ENCODE results near the gene UHRF1. TPM values are rescaled to one million over a fixed set of nuclear protein-coding genes. Genes with fewer than 3 reads are reported as not detected.
"Not testable (repeated sequence)": the region's sequence is repeated elsewhere in the genome, so short reads cannot be mapped to it uniquely, and the experiment has no call there.

The UHRF1 gene
- total RNA-seq, 1 donor: 7.6 TPM

- H2AFZ ChIP-seq (ENCODE audit: low read length): no peak overlapping the region
- H3K4me2 ChIP-seq (ENCODE audit: insufficient read depth, low read length): no peak overlapping the region
- H3K4me3 ChIP-seq (ENCODE audit: insufficient read depth, low read length): no peak overlapping the region
- TF ChIP-seq CTCF (IDR thresholded peaks at IDR 0.05; ENCODE audit: extremely low read depth, low read depth, low read length): no peak
- H3K9me3 ChIP-seq (ENCODE audit: low read depth, low read length): no peaks in the 10 kb centered on the region
- H3K4me1 ChIP-seq (ENCODE audit: insufficient read depth, low read length): no peaks in the 10 kb centered on the region
- peak; percentile 3 for DNase-seq (ENCODE audit: insufficient read length, low spot score, missing footprints)
- no peak overlapping the region for H3K27ac ChIP-seq (ENCODE audit: low read depth, low read length)
- H4K20me1 ChIP-seq (ENCODE audit: insufficient read depth, low read length): peaks cover 5% of the 10 kb centered on the region
- peaks cover 26% of the 10 kb centered on the region for H3K79me2 ChIP-seq (ENCODE audit: insufficient read depth, low read length)
- no peaks in the 10 kb centered on the region for H3K27me3 ChIP-seq (ENCODE audit: insufficient read depth, low read length)
- H3K36me3 ChIP-seq (ENCODE audit: insufficient read depth, low read length): peaks cover 17% of the 10 kb centered on the region
Observed at GRCh38 chr19:4939466-4939865, 30.2 kb downstream of the UHRF1 start.

GRCh38 chr19:4941638-4942169 is 32.4 kb downstream of the UHRF1 start:
- H3K27me3 ChIP-seq (ENCODE audit: insufficient read depth, low read length); H3K4me2 ChIP-seq (ENCODE audit: insufficient read depth, low read length); H3K4me1 ChIP-seq (ENCODE audit: insufficient read depth, low read length); H3K4me3 ChIP-seq (ENCODE audit: insufficient read depth, low read length); H4K20me1 ChIP-seq (ENCODE audit: insufficient read depth, low read length); H2AFZ ChIP-seq (ENCODE audit: low read length); H3K9me3 ChIP-seq (ENCODE audit: low read depth, low read length); H3K27ac ChIP-seq (ENCODE audit: low read depth, low read length): not testable (repeated sequence)
- Histone ChIP-seq H3K36me3 (ENCODE audit: insufficient read depth, low read length) (peaks cover 15% of the 10 kb centered on the region), H3K79me2 (ENCODE audit: insufficient read depth, low read length) (peaks cover 15% of the 10 kb centered on the region)
- peak; percentile 3 for DNase-seq (ENCODE audit: insufficient read length, low spot score, missing footprints)

GRCh38 chr19:4950650-4951049 is 41.3 kb downstream of the UHRF1 start:
- not testable (repeated sequence) for H3K27ac ChIP-seq (ENCODE audit: low read depth, low read length); H3K4me3 ChIP-seq (ENCODE audit: insufficient read depth, low read length); H3K4me2 ChIP-seq (ENCODE audit: insufficient read depth, low read length); H3K27me3 ChIP-seq (ENCODE audit: insufficient read depth, low read length); H4K20me1 ChIP-seq (ENCODE audit: insufficient read depth, low read length); DNase-seq (ENCODE audit: insufficient read length, low spot score, missing footprints); H3K4me1 ChIP-seq (ENCODE audit: insufficient read depth, low read length); H3K9me3 ChIP-seq (ENCODE audit: low read depth, low read length); H2AFZ ChIP-seq (ENCODE audit: low read length); H3K79me2 ChIP-seq (ENCODE audit: insufficient read depth, low read length)
- H3K36me3 ChIP-seq (ENCODE audit: insufficient read depth, low read length): peaks cover 62% of the 10 kb centered on the region

- Histone ChIP-seq H3K36me3 (ENCODE audit: insufficient read depth, low read length) (peaks cover 62% of the 10 kb centered on the region), H3K4me3 (ENCODE audit: insufficient read depth, low read length) (no peak overlapping the region), H2AFZ (ENCODE audit: low read length) (no peak overlapping the region), H3K9me3 (ENCODE audit: low read depth, low read length) (no peaks in the 10 kb centered on the region), H3K27ac (ENCODE audit: low read depth, low read length) (no peak overlapping the region), H4K20me1 (ENCODE audit: insufficient read depth, low read length) (no peaks in the 10 kb centered on the region), H3K27me3 (ENCODE audit: insufficient read depth, low read length) (no peaks in the 10 kb centered on the region), H3K4me1 (ENCODE audit: insufficient read depth, low read length) (no peaks in the 10 kb centered on the region), H3K4me2 (ENCODE audit: insufficient read depth, low read length) (no peak overlapping the region), H3K79me2 (ENCODE audit: insufficient read depth, low read length) (no peaks in the 10 kb centered on the region)
- TF ChIP-seq CTCF (IDR thresholded peaks at IDR 0.05; ENCODE audit: extremely low read depth, low read depth, low read length): no peak
- DNase-seq (ENCODE audit: insufficient read length, low spot score, missing footprints): no peak
Observed at GRCh38 chr19:4951656-4952055, 42.4 kb downstream of the UHRF1 start.

- Histone ChIP-seq H3K4me2 (ENCODE audit: insufficient read depth, low read length) (no peak overlapping the region), H3K27ac (ENCODE audit: low read depth, low read length) (no peak overlapping the region), H3K36me3 (ENCODE audit: insufficient read depth, low read length) (peaks cover 56% of the 10 kb centered on the region), H3K79me2 (ENCODE audit: insufficient read depth, low read length) (no peaks in the 10 kb centered on the region), H3K4me1 (ENCODE audit: insufficient read depth, low read length) (no peaks in the 10 kb centered on the region), H4K20me1 (ENCODE audit: insufficient read depth, low read length) (no peaks in the 10 kb centered on the region), H3K27me3 (ENCODE audit: insufficient read depth, low read length) (no peaks in the 10 kb centered on the region), H2AFZ (ENCODE audit: low read length) (no peak overlapping the region), H3K9me3 (ENCODE audit: low read depth, low read length) (no peaks in the 10 kb centered on the region), H3K4me3 (ENCODE audit: insufficient read depth, low read length) (no peak overlapping the region)
- DNase-seq (ENCODE audit: insufficient read length, low spot score, missing footprints): no peak
- TF ChIP-seq CTCF (IDR thresholded peaks at IDR 0.05; ENCODE audit: extremely low read depth, low read depth, low read length): no peak
Observed at GRCh38 chr19:4952945-4953344, 43.6 kb downstream of the UHRF1 start.

GRCh38 chr19:4954320-4955149 is 45.2 kb downstream of the UHRF1 start:
- not testable (repeated sequence) for H3K9me3 ChIP-seq (ENCODE audit: low read depth, low read length); H3K79me2 ChIP-seq (ENCODE audit: insufficient read depth, low read length); H3K27ac ChIP-seq (ENCODE audit: low read depth, low read length); H3K4me3 ChIP-seq (ENCODE audit: insufficient read depth, low read length); H2AFZ ChIP-seq (ENCODE audit: low read length); H3K27me3 ChIP-seq (ENCODE audit: insufficient read depth, low read length); H3K4me1 ChIP-seq (ENCODE audit: insufficient read depth, low read length); H3K4me2 ChIP-seq (ENCODE audit: insufficient read depth, low read length); H4K20me1 ChIP-seq (ENCODE audit: insufficient read depth, low read length)
- peak; percentile 70 for DNase-seq (ENCODE audit: insufficient read length, low spot score, missing footprints)
- H3K36me3 ChIP-seq (ENCODE audit: insufficient read depth, low read length): peaks cover 55% of the 10 kb centered on the region

All from osteoblast (primary cell).